HG02610 (cell line): ENCODE results near the gene RECQL.
"Not testable (repeated sequence)": the region's sequence is repeated elsewhere in the genome, so short reads cannot be mapped to it uniquely, and the experiment has no call there.

Experiments
- ATAC-seq: cut with Tn5 transposase; IDR thresholded peaks from one replicate; pipeline ENCODE4 v1.9.1; 2021; ENCODE audit warnings: mild to moderate bottlenecking, moderate library complexity; ENCODE audit not compliant: unreplicated experiment

The RECQL gene

DNA sequence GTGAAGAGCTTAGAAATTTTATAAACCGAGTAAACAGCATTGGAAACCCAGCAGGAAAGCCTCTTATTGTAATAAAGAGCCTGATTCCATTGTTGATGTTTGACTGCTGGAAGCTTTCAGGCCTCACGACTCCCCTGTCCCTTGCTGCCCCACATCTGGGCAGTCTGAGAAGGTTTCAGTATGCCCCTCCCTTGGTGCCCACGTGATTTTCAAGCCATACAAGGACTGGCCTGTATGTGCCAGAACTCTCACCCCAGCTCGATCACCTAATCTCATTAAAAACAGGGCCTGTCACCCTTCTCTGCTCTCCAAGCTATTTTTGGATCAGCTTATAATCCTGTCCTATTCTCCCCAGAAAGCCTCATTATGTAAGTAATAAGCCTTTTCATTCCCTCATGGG lies 71.4 kb downstream of the RECQL start:
- no peak for ATAC-seq

GRCh38 chr12:21428241-21428640 lies 73.2 kb downstream of the RECQL start:
- ATAC-seq, result no peak

DNA sequence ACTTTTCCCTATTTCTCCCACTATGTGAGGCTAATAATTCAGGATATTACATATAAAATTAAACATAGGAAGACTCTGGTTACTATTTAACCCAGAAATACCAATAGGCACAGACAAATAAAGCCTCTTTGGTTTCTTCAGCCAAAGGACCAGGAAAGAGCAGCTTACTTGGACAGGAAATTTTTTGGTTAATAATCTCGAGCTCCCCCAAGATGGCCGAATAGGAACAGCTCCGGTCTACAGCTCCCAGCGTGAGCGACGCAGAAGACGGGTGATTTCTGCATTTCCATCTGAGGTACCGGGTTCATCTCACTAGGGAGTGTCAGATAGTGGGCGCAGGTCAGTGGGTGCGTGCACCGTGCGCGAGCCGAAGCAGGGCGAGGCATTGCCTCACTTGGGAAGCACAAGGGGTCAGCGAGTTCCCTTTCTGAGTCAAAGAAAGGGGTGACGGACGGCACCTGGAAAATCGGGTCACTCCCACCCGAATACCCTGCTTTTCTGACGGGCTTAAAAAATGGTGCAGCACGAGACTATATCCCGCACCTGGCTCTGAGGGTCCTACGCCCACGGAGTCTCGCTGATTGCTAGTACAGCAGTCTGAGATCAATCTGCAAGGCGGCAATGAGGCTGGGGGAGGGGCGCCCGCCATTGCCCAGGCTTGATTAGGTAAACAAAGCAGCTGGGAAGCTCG lies 82.3 kb downstream of the RECQL start:
- not testable (repeated sequence) for ATAC-seq
